H1 (cell line): ENCODE results near the gene C20orf173. TPM values are rescaled to one million over a fixed set of nuclear protein-coding genes. Genes with fewer than 3 reads are reported as not detected.

Experiments
- CTCF ChIA-PET: fragments of 300-600 bp; sonication (Branson Sonifier 250); formaldehyde crosslinking; loops from one replicate; lab custom pipeline; 2021; ENCODE audit not compliant: partially characterized antibody; lab: Charles Lee
- POLR2A ChIA-PET: fragments of 300-600 bp; sonication (Branson Sonifier 250); formaldehyde crosslinking; loops from one replicate; lab custom pipeline; 2021; ENCODE audit warnings: inconsistent platforms; ENCODE audit not compliant: partially characterized antibody; lab: Charles Lee
- DNase-seq, 2 experiments: peaks; one replicate each; pipeline versions ENCODE4 v3.0.0 to v3.0.0-alpha.2; 2010 to 2022; ENCODE audit warnings: low spot score in 2 of 2, low read depth in 1 of 2, mixed read lengths in 1 of 2
- FAIRE-seq: peaks from 2 replicates; lab custom pipeline; 2011; peaks lifted over from hg19 to GRCh38; lab: Jason Lieb, UNC
- H2AFZ ChIP-seq: 2 replicates; pipeline ENCODE4 v1.8.1; 2012; ENCODE audit warnings: low read length, inconsistent platforms
- H2AK5ac ChIP-seq: 2 replicates; pipeline ENCODE4 v1.6.1; 2013; ENCODE audit warnings: low read depth, low read length
- H2BK120ac ChIP-seq: replicated peaks from 2 replicates; pipeline ENCODE3; 2013; ENCODE audit warnings: low read depth, low read length, inconsistent platforms
- H2BK12ac ChIP-seq: 2 replicates; pipeline ENCODE4 v1.6.1; 2013; ENCODE audit warnings: low read depth, low read length
- H2BK15ac ChIP-seq: 2 replicates; pipeline ENCODE4 v1.6.1; 2013; ENCODE audit warnings: low read length
- H2BK20ac ChIP-seq: 2 replicates; pipeline ENCODE4 v1.6.1; 2013; ENCODE audit warnings: low read length
- H2BK5ac ChIP-seq: 2 replicates; pipeline ENCODE4 v1.6.1; 2013; ENCODE audit warnings: low read depth, low read length
- H3K14ac ChIP-seq: 2 replicates; pipeline ENCODE4 v1.6.1; 2013; ENCODE audit warnings: inconsistent platforms; ENCODE audit not compliant: insufficient read length
- H3K18ac ChIP-seq: 2 replicates; pipeline ENCODE4 v1.6.1; 2013; ENCODE audit warnings: low read length; ENCODE audit errors: extremely low read depth
- H3K23ac ChIP-seq: 2 replicates; pipeline ENCODE4 v1.6.1; 2013; ENCODE audit warnings: inconsistent platforms; ENCODE audit not compliant: insufficient read length
- H3K23me2 ChIP-seq: 2 replicates; pipeline ENCODE4 v1.6.1; 2013; ENCODE audit warnings: low read depth, low read length
- H3K27ac ChIP-seq: 2 replicates; pipeline ENCODE4 v1.6.1; 2011; ENCODE audit warnings: low read depth, low read length, inconsistent platforms
- H3K27me3 ChIP-seq, 4 experiments: replicated peaks in 1 of 4; 1 replicate in 1 of 4; 2 replicates in 3 of 4; pipeline versions ENCODE4 v1.6.1 to v1.8.1; 2011 to 2013; ENCODE audit warnings: low read length in 3 of 4, mild to moderate bottlenecking in 3 of 4, inconsistent platforms in 2 of 4, mixed read lengths in 2 of 4, moderate library complexity in 1 of 4; ENCODE audit not compliant: control insufficient read depth in 3 of 4, insufficient read depth in 3 of 4; ENCODE audit errors: extremely low read depth in 1 of 4
- H3K36me3 ChIP-seq, 4 experiments: 2 replicates each; pipeline versions ENCODE4 v1.6.1 to v1.8.1; 2011 to 2013; ENCODE audit warnings: mild to moderate bottlenecking in 4 of 4, low read length in 3 of 4, moderate library complexity in 2 of 4, control low read depth in 1 of 4, inconsistent platforms in 1 of 4; ENCODE audit not compliant: insufficient read depth in 4 of 4, control insufficient read depth in 2 of 4
- H3K4ac ChIP-seq: replicated peaks from 2 replicates; pipeline ENCODE3; 2013; ENCODE audit warnings: low read length, low read depth, mixed read lengths, inconsistent platforms; ENCODE audit not compliant: insufficient read length
- H3K4me1 ChIP-seq, 4 experiments: replicated peaks in 1 of 4; 1 replicate in 1 of 4; 2 replicates in 3 of 4; pipeline versions ENCODE4 v1.6.1 to v1.8.1; 2011 to 2013; ENCODE audit warnings: low read length in 3 of 4, inconsistent platforms in 2 of 4, mixed read lengths in 1 of 4; ENCODE audit not compliant: insufficient read depth in 4 of 4, control insufficient read depth in 3 of 4
- H3K4me2 ChIP-seq, 2 experiments: 2 replicates each; pipeline versions ENCODE4 v1.6.1 to v1.8.1; 2011 to 2013; ENCODE audit warnings: low read depth in 2 of 2, low read length in 2 of 2, control low read depth in 1 of 2, inconsistent platforms in 1 of 2, mild to moderate bottlenecking in 1 of 2; ENCODE audit not compliant: insufficient read depth in 1 of 2
- H3K4me3 ChIP-seq, 4 experiments: fragments of 200-600, 300-600 bp in 1 of 4; sonication (generic), shearing (Covaris generic), sonication (Bioruptor Twin) in 1 of 4; 2 replicates each; pipeline versions ENCODE4 v1.5.1 to v1.8.1; 2011 to 2016; ENCODE audit warnings: low read length in 4 of 4, low read depth in 3 of 4, control low read depth in 2 of 4, inconsistent platforms in 2 of 4, mild to moderate bottlenecking in 2 of 4, mixed read lengths in 1 of 4, moderate library complexity in 1 of 4; ENCODE audit not compliant: insufficient read depth in 2 of 4; ENCODE audit errors: extremely low read depth in 1 of 4
- H3K56ac ChIP-seq: replicated peaks from 2 replicates; pipeline ENCODE3; 2013; ENCODE audit warnings: low read depth, mild to moderate bottlenecking, mixed read lengths, low read length, inconsistent platforms; ENCODE audit not compliant: insufficient read length
- H3K79me1 ChIP-seq: 2 replicates; pipeline ENCODE4 v1.6.1; 2013; ENCODE audit warnings: low read depth, low read length, control low read depth
- H3K79me2 ChIP-seq, 2 experiments: 2 replicates each; pipeline versions ENCODE4 v1.6.1 to v1.8.1; 2012 to 2013; ENCODE audit warnings: low read length in 2 of 2, mild to moderate bottlenecking in 2 of 2, inconsistent platforms in 1 of 2; ENCODE audit not compliant: insufficient read depth in 2 of 2, control insufficient read depth in 1 of 2
- H3K9ac ChIP-seq, 4 experiments: replicated peaks in 1 of 4; 1 replicate in 1 of 4; 2 replicates in 3 of 4; pipeline versions ENCODE4 v1.6.1 to v1.8.1; 2011 to 2013; ENCODE audit warnings: low read depth in 3 of 4, low read length in 3 of 4, control low read depth in 2 of 4, mild to moderate bottlenecking in 2 of 4, moderate library complexity in 2 of 4, inconsistent platforms in 1 of 4; ENCODE audit errors: extremely low read depth in 1 of 4
- H3K9me3 ChIP-seq, 2 experiments: 2 replicates each; pipeline versions ENCODE4 v1.6.1 to v1.8.1; 2012 to 2013; ENCODE audit warnings: mild to moderate bottlenecking in 2 of 2, moderate library complexity in 2 of 2, control low read depth in 1 of 2, inconsistent platforms in 1 of 2, low read depth in 1 of 2, low read length in 1 of 2, mixed read lengths in 1 of 2; ENCODE audit not compliant: insufficient read depth in 2 of 2
- H4K20me1 ChIP-seq, 2 experiments: replicated peaks in 1 of 2; 2 replicates each; pipeline versions ENCODE3 to v1.8.1; 2011 to 2013; ENCODE audit warnings: inconsistent platforms in 2 of 2, low read length in 2 of 2, mild to moderate bottlenecking in 1 of 2; ENCODE audit not compliant: insufficient read depth in 2 of 2, control insufficient read depth in 1 of 2
- H4K5ac ChIP-seq: 2 replicates; pipeline ENCODE4 v1.6.1; 2013; ENCODE audit warnings: low read length, low read depth, mixed read lengths, inconsistent platforms; ENCODE audit not compliant: insufficient read length
- H4K8ac ChIP-seq: 2 replicates; pipeline ENCODE4 v1.8.0; 2013; ENCODE audit warnings: mild to moderate bottlenecking, moderate library complexity, low read length, inconsistent platforms; ENCODE audit not compliant: insufficient read depth; ENCODE audit errors: extremely low read depth
- H4K91ac ChIP-seq: replicated peaks from 2 replicates; pipeline ENCODE3; 2013; ENCODE audit warnings: low read length, mixed read lengths, inconsistent platforms; ENCODE audit not compliant: insufficient read length
- CHD2 ChIP-seq: IDR thresholded peaks from 2 replicates; pipeline ENCODE4 v1.6.1; 2012; ENCODE audit warnings: low read length, improper control_type of control experiment
- GABPA ChIP-seq: IDR thresholded peaks from 2 replicates; pipeline ENCODE4 v1.6.1; 2011; ENCODE audit warnings: mild to moderate bottlenecking, low read length, moderate library complexity, borderline replicate concordance; ENCODE audit not compliant: insufficient read depth
- HDAC2 ChIP-seq, 2 experiments: fragments of 300-600 bp in 1 of 2; sonication (generic) in 1 of 2; IDR thresholded peaks; 2 replicates each; pipeline ENCODE4 v1.6.1; 2011 to 2012; ENCODE audit warnings: low read depth in 2 of 2, low read length in 2 of 2, mild to moderate bottlenecking in 2 of 2, moderate library complexity in 2 of 2, borderline replicate concordance in 1 of 2, inconsistent platforms in 1 of 2
- JUND ChIP-seq: IDR thresholded peaks from 2 replicates; pipeline ENCODE4 v1.6.1; 2011; ENCODE audit warnings: mild to moderate bottlenecking, improper control_type of control experiment, low read length
- KDM4A ChIP-seq: IDR thresholded peaks from one replicate; pipeline ENCODE4 v1.7.1; 2012; ENCODE audit warnings: low read depth, mild to moderate bottlenecking, moderate library complexity, low read length, inconsistent platforms; ENCODE audit not compliant: severe bottlenecking
- KDM5A ChIP-seq: fragments of 200-600 bp; IDR thresholded peaks from 2 replicates; pipeline ENCODE4 v1.7.1; 2012; ENCODE audit warnings: mild to moderate bottlenecking, low read length, inconsistent platforms, mixed read lengths
- NANOG ChIP-seq: IDR thresholded peaks from 2 replicates; pipeline ENCODE4 v1.6.1; 2011; ENCODE audit warnings: low read length, low read depth, mild to moderate bottlenecking, inconsistent platforms; ENCODE audit not compliant: insufficient read depth, poor library complexity, severe bottlenecking
- RXRA ChIP-seq: IDR thresholded peaks from 2 replicates; pipeline ENCODE4 v1.6.1; 2011; ENCODE audit warnings: low read depth, mild to moderate bottlenecking, low read length, moderate library complexity; ENCODE audit not compliant: insufficient read depth
- SIRT6 ChIP-seq: IDR thresholded peaks from one replicate; pipeline ENCODE4 v1.7.1; 2012; ENCODE audit warnings: low read length, inconsistent platforms
- SP4 ChIP-seq: IDR thresholded peaks from 2 replicates; pipeline ENCODE4 v1.6.1; 2012; ENCODE audit warnings: low read length, inconsistent platforms
- SRF ChIP-seq: IDR thresholded peaks from 2 replicates; pipeline ENCODE4 v1.6.1; 2011; ENCODE audit warnings: mild to moderate bottlenecking, low read depth, low read length, moderate library complexity
- TCF12 ChIP-seq: IDR thresholded peaks from 2 replicates; pipeline ENCODE4 v1.6.1; 2011; ENCODE audit warnings: low read depth, mild to moderate bottlenecking, low read length
- ZNF274 ChIP-seq: IDR thresholded peaks from 2 replicates; pipeline ENCODE4 v1.7.0; 2012; ENCODE audit warnings: low read length, borderline replicate concordance; ENCODE audit errors: extremely low read depth
- WGBS, 2 experiments: shearing (Covaris generic) in 1 of 2; methylation state at CpG; one replicate each; pipeline versions ENCODE4 v1.1.6 to v1.1.7; 2013 to 2015; ENCODE audit warnings: low lambda C conversion rate in 2 of 2, mixed read lengths in 2 of 2, inconsistent platforms in 1 of 2, low coverage in 1 of 2, missing lambda C conversion rate in 1 of 2; ENCODE audit not compliant: insufficient replicate concordance in 2 of 2, insufficient coverage in 1 of 2, insufficient read length in 1 of 2; ENCODE audit errors: extremely low coverage in 1 of 2, missing lambda C conversion rate in 1 of 2; 5-methylcytosine and 5-hydroxymethylcytosine counted together
- polyA plus RNA-seq, 7 experiments: library from polyadenylated mRNA; depleted of rRNA in 3 of 7; stranded (reverse) in 5 of 7; unstranded in 2 of 7; fragments of >200 nt in 5 of 7; fragments of 200-250 nt in 2 of 7; gene quantifications; 1 replicate in 5 of 7; 2 replicates in 1 of 7; 4 replicates in 1 of 7; pipeline versions ENCODE4 v1.2.1 to v1.2.3, GENCODE V29; 2011 to 2013; ENCODE audit warnings: missing spikeins in 2 of 7, mixed read lengths in 2 of 7
- total RNA-seq: library from RNA; stranded (reverse); fragmentation: NEBNext Ultra II Directional; extraction: Animal tissue kit (Norgen Biotek cat#: 25700); gene quantifications from 2 replicates; pipeline ENCODE4 v1.2.1, GENCODE V29; 2021
- TF ChIP-seq, protein P1 (sequence below): IDR thresholded peaks from 2 replicates; pipeline ENCODE4 v1.6.1; 2011; ENCODE audit warnings: low read length, improper control_type of control experiment

The C20orf173 gene
- total and polyA plus RNA-seq, 2 of the 8 experiments (the other 6 are each of a cell fraction or from before 2014, with no cell fraction given) = not detected

DNA sequence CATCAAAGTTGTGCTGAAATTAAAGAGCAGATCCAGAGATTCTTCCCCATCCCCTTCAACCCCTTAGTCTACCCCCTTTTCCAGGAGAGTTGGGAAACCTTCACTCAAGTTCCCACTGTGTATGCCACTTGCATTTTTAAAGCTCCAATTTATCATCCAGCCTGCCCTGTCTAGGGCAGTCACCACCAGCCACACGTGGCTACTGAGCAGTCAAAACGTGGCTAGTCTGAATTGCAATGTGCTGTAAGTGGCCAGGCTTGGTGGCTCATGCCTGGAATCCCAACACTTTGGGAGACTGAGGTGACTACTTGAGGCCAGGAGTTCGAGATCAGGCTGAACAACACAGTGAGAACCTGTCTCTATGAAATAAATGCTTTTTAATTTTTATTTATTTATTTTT lies 47.4 kb upstream of the C20orf173 start:
- WGBS, 2 experiments = 83% methylated on average over 3 of the region's 3 CpGs; no CpG with 5 or more reads in 1 of the 2 experiments
- Histone ChIP-seq H4K5ac (no peak overlapping the region), H2BK5ac (no peak overlapping the region), H2AFZ (no peak overlapping the region), H3K4me2 (no peak overlapping the region), H4K20me1 (no peaks in the 10 kb centered on the region), H3K4me3 (no peak overlapping the region), H3K4me1 (no peaks in the 10 kb centered on the region), H3K14ac (no peak overlapping the region), H3K23me2 (no peaks in the 10 kb centered on the region), H3K9me3 (0 out of 4 replicates have a peak, but pooled peaks cover 0 to 2% of the 10 kb centered on the region in 2 experiments), H3K36me3 (no peaks in the 10 kb centered on the region), H2BK12ac (no peak overlapping the region), H3K79me2 (no peaks in the 10 kb centered on the region), H3K23ac (no peak overlapping the region), H3K79me1 (no peaks in the 10 kb centered on the region), H2BK20ac (no peak overlapping the region), H3K9ac (no peak overlapping the region), H3K27me3 (no peaks in the 10 kb centered on the region), H3K56ac (no peak overlapping the region), H3K18ac (no peak overlapping the region), H3K4ac (no peak overlapping the region), H3K27ac (no peak overlapping the region), H2AK5ac (no peak overlapping the region), H2BK120ac (no peak overlapping the region), H2BK15ac (no peak overlapping the region), H4K8ac (no peak overlapping the region), H4K91ac (no peak overlapping the region)
- FAIRE-seq (no peak), DNase-seq (no peak)
- ChIA-PET CTCF (interaction anchor here (1.0 to 1.1 kb wide), 2 partner anchors 29 to 416 kb away, joined by 3 to 4 read pairs; no protein-coding TSS in a partner anchor), POLR2A (interaction anchor here (0.8 kb wide), 1 partner anchor 40 kb away, joined by 3 read pairs; no protein-coding TSS in a partner anchor)
- TF ChIP-seq SIRT6 = no peak
- no peak for TF ChIP-seq SP4
- no peak for TF ChIP-seq TCF12
- no peak for TF ChIP-seq GABPA
- no peak for TF ChIP-seq RXRA
- TF ChIP-seq, protein P1, sequence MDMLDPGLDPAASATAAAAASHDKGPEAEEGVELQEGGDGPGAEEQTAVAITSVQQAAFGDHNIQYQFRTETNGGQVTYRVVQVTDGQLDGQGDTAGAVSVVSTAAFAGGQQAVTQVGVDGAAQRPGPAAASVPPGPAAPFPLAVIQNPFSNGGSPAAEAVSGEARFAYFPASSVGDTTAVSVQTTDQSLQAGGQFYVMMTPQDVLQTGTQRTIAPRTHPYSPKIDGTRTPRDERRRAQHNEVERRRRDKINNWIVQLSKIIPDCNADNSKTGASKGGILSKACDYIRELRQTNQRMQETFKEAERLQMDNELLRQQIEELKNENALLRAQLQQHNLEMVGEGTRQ = no peak
- no peak for TF ChIP-seq CHD2
- no peak for TF ChIP-seq HDAC2 (IDR thresholded peaks at IDR 0.05; ENCODE audit: borderline replicate concordance in 1 of 2, low read depth in 2 of 2, low read length in 2 of 2)
- no peak for TF ChIP-seq NANOG
- no peak for TF ChIP-seq KDM5A
- TF ChIP-seq ZNF274 = no peak
- no peak for TF ChIP-seq SRF
- TF ChIP-seq KDM4A = no peak
- TF ChIP-seq JUND = no peak
